Measurements from ENCODE around the gene DSTN. TPM values are rescaled to one million over a fixed set of nuclear protein-coding genes. Genes with fewer than 3 reads are reported as not detected.

DSTN gene
- total and polyA plus RNA-seq, 9 of the 15 experiments (the other 6 are each of a cell fraction or from before 2014, with no cell fraction given): 25.7 to 88.3 (median 61.0) TPM

DNA sequence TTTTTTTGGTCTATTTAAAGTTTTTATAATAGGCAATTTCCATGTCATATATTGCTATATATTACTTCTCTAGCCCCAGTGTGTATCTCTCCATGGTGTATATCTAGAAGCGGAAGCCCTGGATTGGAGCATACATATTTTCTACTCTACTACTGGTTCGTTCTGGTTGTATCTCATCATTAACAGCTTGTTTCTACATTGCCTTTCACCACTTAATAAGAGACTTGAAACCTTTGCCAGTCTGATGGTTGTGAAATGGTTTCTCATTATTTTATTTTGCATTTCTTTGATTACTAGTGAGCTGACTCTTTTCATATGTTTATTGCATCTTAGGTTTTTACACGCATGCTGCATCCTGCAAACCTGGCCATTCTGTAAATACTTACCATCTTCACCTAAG, 3.6 kb downstream of the DSTN start (continued):
- TF ChIP-seq, protein P1, sequence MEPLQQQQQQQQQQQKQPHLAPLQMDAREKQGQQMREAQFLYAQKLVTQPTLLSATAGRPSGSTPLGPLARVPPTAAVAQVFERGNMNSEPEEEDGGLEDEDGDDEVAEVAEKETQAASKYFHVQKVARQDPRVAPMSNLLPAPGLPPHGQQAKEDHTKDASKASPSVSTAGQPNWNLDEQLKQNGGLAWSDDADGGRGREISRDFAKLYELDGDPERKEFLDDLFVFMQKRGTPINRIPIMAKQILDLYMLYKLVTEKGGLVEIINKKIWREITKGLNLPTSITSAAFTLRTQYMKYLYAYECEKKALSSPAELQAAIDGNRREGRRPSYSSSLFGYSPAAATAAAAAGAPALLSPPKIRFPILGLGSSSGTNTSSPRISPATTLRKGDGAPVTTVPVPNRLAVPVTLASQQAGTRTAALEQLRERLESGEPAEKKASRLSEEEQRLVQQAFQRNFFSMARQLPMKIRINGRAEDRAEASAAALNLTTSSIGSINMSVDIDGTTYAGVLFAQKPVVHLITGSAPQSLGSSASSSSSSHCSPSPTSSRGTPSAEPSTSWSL (CRISPR knock-in tag; IDR thresholded peaks at IDR 0.05; ENCODE audit: borderline replicate concordance): no peak
- TF ChIP-seq NCOA4 (IDR thresholded peaks at IDR 0.05; ENCODE audit: partially characterized antibody): no peak
- TF ChIP-seq DDX20 (tag; IDR thresholded peaks at IDR 0.05; ENCODE audit: low read depth): no peak
- no peak for TF ChIP-seq ZFPM2 (CRISPR knock-in tag; IDR thresholded peaks at IDR 0.05)
- TF ChIP-seq XRCC4 (IDR thresholded peaks at IDR 0.05; ENCODE audit: extremely low read depth, insufficient read depth, insufficient read length): no peak
- TF ChIP-seq ZNF444 (CRISPR knock-in tag; IDR thresholded peaks at IDR 0.05): no peak
- TF ChIP-seq, protein P2, sequence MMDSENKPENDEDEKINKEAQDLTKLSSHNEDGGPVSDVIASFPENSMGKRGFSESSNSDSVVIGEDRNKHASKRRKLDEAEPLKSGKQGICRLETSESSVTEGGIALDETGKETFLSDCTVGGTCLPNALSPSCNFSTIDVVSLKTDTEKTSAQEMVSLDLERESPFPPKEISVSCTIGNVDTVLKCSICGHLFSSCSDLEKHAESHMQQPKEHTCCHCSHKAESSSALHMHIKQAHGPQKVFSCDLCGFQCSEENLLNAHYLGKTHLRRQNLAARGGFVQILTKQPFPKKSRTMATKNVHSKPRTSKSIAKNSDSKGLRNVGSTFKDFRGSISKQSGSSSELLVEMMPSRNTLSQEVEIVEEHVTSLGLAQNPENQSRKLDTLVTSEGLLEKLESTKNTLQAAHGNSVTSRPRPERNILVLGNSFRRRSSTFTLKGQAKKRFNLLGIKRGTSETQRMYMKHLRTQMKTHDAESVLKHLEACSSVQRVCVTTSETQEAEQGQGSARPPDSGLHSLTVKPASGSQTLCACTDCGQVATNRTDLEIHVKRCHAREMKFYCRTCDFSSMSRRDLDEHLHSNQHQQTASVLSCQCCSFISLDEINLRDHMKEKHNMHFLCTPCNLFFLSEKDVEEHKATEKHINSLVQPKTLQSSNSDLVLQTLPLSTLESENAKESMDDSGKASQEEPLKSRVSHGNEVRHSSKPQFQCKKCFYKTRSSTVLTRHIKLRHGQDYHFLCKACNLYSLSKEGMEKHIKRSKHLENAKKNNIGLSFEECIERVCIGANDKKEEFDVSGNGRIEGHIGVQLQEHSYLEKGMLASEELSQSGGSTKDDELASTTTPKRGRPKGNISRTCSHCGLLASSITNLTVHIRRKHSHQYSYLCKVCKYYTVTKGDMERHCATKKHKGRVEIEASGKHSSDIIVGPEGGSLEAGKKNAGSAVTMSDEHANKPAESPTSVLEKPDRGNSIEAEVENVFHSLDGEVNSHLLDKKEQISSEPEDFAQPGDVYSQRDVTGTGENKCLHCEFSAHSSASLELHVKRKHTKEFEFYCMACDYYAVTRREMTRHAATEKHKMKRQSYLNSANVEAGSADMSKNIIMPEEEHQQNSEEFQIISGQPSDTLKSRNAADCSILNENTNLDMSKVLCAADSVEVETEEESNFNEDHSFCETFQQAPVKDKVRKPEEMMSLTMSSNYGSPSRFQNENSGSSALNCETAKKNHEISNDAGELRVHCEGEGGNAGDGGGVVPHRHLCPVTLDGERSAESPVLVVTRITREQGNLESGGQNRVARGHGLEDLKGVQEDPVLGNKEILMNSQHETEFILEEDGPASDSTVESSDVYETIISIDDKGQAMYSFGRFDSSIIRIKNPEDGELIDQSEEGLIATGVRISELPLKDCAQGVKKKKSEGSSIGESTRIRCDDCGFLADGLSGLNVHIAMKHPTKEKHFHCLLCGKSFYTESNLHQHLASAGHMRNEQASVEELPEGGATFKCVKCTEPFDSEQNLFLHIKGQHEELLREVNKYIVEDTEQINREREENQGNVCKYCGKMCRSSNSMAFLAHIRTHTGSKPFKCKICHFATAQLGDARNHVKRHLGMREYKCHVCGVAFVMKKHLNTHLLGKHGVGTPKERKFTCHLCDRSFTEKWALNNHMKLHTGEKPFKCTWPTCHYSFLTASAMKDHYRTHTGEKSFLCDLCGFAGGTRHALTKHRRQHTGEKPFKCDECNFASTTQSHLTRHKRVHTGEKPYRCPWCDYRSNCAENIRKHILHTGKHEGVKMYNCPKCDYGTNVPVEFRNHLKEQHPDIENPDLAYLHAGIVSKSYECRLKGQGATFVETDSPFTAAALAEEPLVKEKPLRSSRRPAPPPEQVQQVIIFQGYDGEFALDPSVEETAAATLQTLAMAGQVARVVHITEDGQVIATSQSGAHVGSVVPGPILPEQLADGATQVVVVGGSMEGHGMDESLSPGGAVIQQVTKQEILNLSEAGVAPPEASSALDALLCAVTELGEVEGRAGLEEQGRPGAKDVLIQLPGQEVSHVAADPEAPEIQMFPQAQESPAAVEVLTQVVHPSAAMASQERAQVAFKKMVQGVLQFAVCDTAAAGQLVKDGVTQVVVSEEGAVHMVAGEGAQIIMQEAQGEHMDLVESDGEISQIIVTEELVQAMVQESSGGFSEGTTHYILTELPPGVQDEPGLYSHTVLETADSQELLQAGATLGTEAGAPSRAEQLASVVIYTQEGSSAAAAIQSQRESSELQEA (IDR thresholded peaks at IDR 0.05; ENCODE audit: low read depth): no peak
- TF ChIP-seq HNRNPH1 (optimal IDR thresholded peaks at IDR 0.05; ENCODE audit: low read depth, low read length): no peak
- TF ChIP-seq YY1 (IDR thresholded peaks at IDR 0.05; ENCODE audit: borderline replicate concordance in 1 of 3, control insufficient read depth in 1 of 3, extremely low read depth in 1 of 3, insufficient read depth in 3 of 3, insufficient read length in 1 of 3, insufficient replicate concordance in 2 of 3, low read depth in 1 of 3, low read length in 2 of 3): no peak
- no peak for TF ChIP-seq BMI1 (IDR thresholded peaks at IDR 0.05; ENCODE audit: low read length)
- no peak for TF ChIP-seq ZNF584 (CRISPR knock-in tag; IDR thresholded peaks at IDR 0.05; ENCODE audit: low read depth)
- no peak for TF ChIP-seq FOXK1 (CRISPR knock-in tag; IDR thresholded peaks at IDR 0.05; ENCODE audit: borderline replicate concordance)
